HG03039 (cell line): Measurements from ENCODE around the gene TGFBRAP1.
"Not testable (repeated sequence)": the region's sequence is repeated elsewhere in the genome, so short reads cannot be mapped to it uniquely, and the experiment has no call there.

Experiments
- ATAC-seq: cut with Tn5 transposase; IDR thresholded peaks from one replicate; pipeline ENCODE4 v1.9.1; 2021; ENCODE audit warnings: mild to moderate bottlenecking, moderate library complexity; ENCODE audit not compliant: unreplicated experiment

The TGFBRAP1 gene

DNA sequence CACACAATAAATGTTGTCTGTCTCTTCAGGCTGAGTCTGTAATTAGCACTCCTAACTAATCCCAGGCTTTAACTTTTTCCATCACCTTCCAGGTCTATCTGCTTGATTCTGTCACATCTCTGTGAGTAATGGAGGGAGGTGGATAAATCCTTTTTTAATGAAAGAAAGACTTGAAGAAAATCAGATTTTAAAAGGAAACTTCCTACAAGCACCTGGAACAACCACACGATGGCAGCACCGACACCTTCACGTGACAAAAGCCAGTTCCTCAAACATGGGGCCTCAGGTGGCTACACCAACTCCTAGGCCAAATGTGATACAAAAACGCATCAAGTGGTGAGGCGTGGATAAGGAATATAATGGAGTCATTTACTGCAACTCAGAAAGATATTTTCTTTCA is 41.8 kb downstream of the TGFBRAP1 start:
- no peak for ATAC-seq

- no peak for ATAC-seq
Observed at GRCh38 chr2:105283532-105283931, 46.0 kb downstream of the TGFBRAP1 start.

DNA sequence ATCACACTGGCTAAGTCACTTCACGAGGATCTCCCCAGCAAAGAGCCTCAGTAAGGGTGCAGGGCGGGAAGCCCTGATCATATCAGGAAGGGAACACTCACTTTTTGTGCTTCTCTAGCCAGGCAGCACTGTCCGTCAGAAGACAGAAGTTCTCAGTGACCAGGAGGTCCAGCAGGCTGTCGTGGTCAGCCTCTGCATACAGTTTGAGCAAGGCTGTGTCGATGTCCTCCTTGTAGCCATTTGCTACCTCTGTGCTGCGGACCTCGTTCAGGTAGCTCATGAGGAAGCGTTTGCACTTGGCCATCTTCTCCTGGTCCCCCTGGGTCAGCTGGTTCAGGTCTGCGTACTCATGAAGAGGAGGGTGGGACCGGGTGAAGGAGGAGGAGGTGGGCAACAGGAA is 49.3 kb downstream of the TGFBRAP1 start:
- ATAC-seq = no peak

GRCh38 chr2:105279126-105279525 is 50.4 kb downstream of the TGFBRAP1 start:
- ATAC-seq = no peak

DNA sequence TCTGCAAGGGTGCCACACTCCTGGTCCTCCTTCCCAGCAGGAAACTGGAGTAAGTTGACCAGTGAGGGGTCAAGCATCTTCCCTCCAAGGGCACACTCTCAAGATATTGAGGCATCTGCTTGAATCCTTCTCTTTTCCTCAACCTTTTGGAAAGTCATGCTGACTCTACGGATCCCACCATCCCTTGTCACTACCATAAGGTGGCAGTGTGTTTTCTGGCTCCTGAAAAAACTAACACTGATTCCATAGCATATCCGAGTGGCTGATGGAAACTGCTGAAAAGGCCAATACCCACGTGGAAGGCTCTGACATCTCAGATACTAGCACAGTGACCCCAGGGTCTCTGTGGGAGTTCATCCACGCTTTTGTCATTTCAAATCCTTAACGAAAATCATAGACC is 50.9 kb downstream of the TGFBRAP1 start:
- no peak for ATAC-seq

GRCh38 chr2:105274046-105274445 is 55.5 kb downstream of the TGFBRAP1 start:
- ATAC-seq = no peak

GRCh38 chr2:105272176-105272575 is 57.4 kb downstream of the TGFBRAP1 start:
- ATAC-seq = no peak

DNA sequence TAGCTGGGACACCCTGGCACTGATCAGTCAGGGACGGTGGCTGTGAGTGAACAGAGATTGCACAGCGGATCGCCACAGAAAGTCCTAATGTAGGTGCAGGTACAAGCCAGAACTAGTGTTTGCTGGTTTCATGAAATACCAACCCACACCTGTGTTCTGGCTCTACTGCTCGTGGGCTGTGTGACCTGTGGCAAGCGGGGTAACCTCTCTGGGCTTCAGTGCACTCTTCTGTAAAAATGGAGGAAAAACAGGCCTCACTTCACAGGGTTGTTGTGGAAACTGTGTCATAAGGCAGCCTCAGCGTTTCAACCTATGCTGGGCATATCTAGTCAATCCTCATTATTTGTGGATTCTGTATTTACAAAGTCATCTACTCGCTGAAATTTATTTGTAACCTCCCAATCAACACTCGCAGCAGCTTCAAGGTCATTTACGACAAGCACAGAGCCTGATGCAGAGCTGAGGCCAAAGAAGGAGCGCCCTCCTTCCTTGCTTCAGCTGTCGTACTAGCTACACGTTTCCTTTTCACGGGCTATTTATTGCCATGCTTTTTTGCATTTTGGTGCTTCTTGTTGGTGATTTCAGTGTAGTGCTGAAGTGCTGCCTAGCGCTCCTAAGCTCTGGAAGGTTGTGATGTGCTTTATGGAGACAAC is 58.0 kb downstream of the TGFBRAP1 start:
- ATAC-seq = no peak

DNA sequence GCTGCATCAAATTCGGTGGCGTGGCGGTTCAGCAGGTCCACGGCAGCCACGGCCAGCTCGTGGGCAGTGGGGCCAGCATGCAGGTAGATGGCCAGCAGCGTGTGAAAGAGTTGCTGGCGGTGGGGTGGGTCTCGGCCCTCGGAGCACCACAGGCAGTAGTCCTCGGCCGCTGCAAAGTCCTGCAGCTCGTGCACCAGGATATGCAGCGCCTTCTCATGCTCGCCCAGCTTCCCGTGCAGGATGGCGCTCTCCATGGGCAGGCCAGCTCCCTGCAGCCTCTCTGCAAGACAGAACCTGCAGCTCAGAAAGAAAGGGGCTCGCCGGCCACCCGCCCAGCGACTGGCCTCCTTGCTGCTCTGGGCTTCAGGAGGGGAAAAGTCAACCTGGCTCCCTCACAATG is 60.1 kb downstream of the TGFBRAP1 start:
- ATAC-seq = no peak

DNA sequence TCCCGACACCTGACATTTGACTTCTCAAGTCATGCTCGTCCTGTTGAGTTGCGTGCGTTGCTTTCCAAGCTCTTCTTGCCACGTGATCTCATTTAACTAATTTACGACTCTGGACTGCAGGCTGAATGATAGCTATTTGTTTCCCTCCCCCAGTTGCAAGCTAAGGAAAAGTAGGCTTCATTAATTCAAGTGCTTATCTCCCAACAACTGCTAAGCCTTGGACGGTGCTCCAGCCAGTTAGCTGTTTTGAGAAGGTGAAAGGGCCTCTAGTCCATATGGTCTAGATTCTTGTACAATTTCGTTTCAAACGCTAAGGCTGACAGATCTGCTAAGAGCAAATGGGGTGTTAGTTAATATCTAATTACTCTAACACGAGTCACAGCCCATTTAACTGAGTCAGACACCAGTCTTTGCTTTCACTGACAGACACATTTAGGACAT is 66.9 kb downstream of the TGFBRAP1 start:
- ATAC-seq = no peak

DNA sequence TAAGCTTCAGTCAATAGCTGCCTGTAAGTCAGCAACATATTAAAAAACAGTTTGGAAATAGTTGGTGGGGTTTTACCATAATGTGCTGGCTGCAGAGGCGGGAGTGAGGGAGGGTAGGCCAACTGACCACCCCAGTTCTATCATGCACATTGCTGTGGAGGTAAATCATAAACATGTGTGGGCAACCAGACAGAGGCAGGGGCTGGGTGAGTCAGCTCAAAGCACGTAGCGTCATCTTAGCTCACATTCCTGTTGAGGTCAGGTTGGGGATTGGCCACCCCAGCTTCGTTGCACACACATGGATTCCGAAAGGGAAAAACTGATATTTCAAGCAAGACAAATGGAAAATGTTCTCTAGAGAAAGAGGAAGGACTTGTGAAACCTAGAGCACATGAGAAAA is 68.5 kb downstream of the TGFBRAP1 start:
- ATAC-seq = no peak

GRCh38 chr2:105258835-105259350 is 70.6 kb downstream of the TGFBRAP1 start:
- ATAC-seq = no peak

GRCh38 chr2:105257981-105258380 is 71.6 kb downstream of the TGFBRAP1 start:
- ATAC-seq = no peak

DNA sequence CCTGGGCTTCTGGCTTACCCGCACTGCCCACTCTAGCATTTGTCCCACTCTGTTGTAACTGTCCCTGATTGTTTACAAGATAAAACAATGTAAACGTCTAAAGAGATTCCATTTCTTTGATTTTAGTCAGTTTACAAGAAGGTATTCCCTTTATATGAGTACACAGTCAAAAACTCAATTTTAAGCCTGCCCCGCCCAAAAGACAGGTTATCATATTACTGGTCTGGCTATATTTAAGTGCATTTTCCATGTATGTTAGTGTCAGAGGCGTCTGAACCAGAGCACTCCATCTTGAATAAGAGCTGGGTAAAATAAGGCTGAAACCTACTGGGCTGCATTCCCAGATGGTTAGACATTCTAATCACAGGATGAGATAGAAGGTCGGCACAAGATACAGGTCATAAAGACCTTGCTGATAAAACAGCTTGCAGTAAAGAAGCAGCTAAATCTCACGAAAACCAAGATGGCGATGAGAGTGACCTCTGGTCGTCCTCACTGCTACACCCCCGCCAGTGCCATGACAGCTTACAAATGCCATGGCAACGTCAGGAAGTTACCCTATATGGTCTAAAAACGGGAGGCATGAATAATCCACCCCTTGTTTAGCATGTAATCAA is 73.0 kb downstream of the TGFBRAP1 start:
- no peak for ATAC-seq

- no peak for ATAC-seq
Observed at GRCh38 chr2:105255979-105256378, 73.6 kb downstream of the TGFBRAP1 start.

DNA sequence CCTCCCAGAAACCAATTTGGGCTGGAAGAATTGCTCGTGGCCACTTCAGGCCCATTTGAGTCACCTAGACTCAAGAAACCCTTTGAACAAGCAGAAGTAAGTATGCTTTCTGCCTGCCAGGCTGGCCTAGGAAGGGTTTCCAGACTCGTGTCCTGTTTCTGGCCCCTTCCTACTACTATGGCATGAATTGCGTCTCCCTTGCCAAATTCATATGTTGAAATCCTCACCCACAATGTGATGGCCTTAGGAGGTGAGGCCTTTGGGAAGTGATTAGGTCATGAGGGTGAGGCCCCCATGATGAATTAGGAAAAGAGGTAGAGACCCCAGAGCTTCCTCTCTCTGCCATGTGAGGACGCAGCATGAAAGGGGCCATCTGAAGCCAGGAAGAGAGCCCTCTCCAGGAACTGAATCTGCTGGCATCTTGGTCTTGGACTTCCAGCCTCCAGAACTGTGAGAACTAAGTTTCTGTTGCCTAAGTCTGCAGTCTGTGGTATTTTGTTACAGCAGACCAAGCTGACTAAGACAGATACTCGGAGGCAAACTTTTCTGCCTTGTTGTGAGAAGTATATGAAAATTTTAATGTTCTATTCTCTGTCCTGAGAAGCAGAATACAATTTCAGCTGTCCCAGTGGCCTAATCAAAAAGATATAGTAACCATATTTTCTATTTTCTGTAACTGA is 74.9 kb downstream of the TGFBRAP1 start:
- no peak for ATAC-seq

- no peak for ATAC-seq
Observed at GRCh38 chr2:105252271-105252670, 77.3 kb downstream of the TGFBRAP1 start.

GRCh38 chr2:105251016-105251648 is 78.4 kb downstream of the TGFBRAP1 start:
- not testable (repeated sequence) for ATAC-seq

- ATAC-seq = no peak
Observed at GRCh38 chr2:105249891-105250290, 79.6 kb downstream of the TGFBRAP1 start.

- no peak for ATAC-seq
Observed at GRCh38 chr2:105249181-105249580, 80.4 kb downstream of the TGFBRAP1 start.

GRCh38 chr2:105248316-105249070 is 81.0 kb downstream of the TGFBRAP1 start:
- ATAC-seq = no peak
